Effector memory CD4-positive, alpha-beta T cell (primary cell): Measurements from ENCODE around the gene QRFPR.

Experiments
- DNase-seq, 3 donors: peaks; one replicate each; pipeline ENCODE4 v3.0.0-alpha.2; 2020
- H3K27ac ChIP-seq: 2 replicates; pipeline ENCODE4 v1.7.0; 2013; ENCODE audit warnings: mild to moderate bottlenecking, low read length, moderate library complexity; ENCODE audit not compliant: insufficient read depth, poor library complexity, severe bottlenecking
- H3K27me3 ChIP-seq: replicated peaks from 2 replicates; pipeline ENCODE4 v1.7.0; 2013; ENCODE audit warnings: mild to moderate bottlenecking, low read length; ENCODE audit not compliant: insufficient read depth, control insufficient read depth, poor library complexity, severe bottlenecking
- H3K36me3 ChIP-seq: 2 replicates; pipeline ENCODE4 v1.7.0; 2013; ENCODE audit warnings: mild to moderate bottlenecking, low read length, moderate library complexity; ENCODE audit not compliant: control insufficient read depth, insufficient read depth
- H3K4me1 ChIP-seq: 2 replicates; pipeline ENCODE4 v1.7.0; 2013; ENCODE audit warnings: low read length, mild to moderate bottlenecking; ENCODE audit not compliant: control insufficient read depth, insufficient read depth, poor library complexity, severe bottlenecking
- H3K4me3 ChIP-seq: 2 replicates; pipeline ENCODE4 v1.7.0; 2013; ENCODE audit warnings: low read length, low read depth, mild to moderate bottlenecking; ENCODE audit not compliant: insufficient read depth, poor library complexity, severe bottlenecking
- H3K9me3 ChIP-seq: 2 replicates; pipeline ENCODE4 v1.7.0; 2013; ENCODE audit warnings: mild to moderate bottlenecking, low read length, moderate library complexity; ENCODE audit not compliant: control insufficient read depth

The QRFPR gene

GRCh38 chr4:121344098-121344497 is 36.7 kb downstream of the QRFPR start:
- Histone ChIP-seq H3K4me3 (no peak overlapping the region), H3K9me3 (no peaks in the 10 kb centered on the region), H3K36me3 (no peaks in the 10 kb centered on the region), H3K27me3 (no peaks in the 10 kb centered on the region), H3K27ac (no peak overlapping the region), H3K4me1 (no peaks in the 10 kb centered on the region)
- DNase-seq = no peak

DNA sequence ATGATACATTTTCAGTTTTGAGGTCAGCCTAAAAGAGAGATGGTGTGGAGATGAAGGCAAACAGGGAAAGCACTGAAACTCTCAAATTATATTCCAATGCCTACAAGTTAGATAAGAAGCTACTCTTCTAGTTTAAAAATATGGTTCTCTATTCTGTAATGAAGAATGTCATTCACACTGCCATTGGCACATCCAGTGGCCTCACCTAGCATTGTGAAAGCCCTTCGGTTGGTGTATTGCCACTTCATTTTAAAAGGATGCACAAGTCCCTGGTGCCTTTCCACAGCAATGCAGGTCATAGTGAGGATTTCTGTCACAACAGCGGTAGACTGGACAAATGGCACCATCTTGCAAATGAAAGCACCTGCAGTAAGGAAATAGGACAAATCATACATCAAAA is 40.6 kb downstream of the QRFPR start:
- H3K9me3 ChIP-seq = no peaks in the 10 kb centered on the region
- no peaks in the 10 kb centered on the region for H3K27me3 ChIP-seq
- no peak overlapping the region for H3K4me3 ChIP-seq
- no peak overlapping the region for H3K27ac ChIP-seq
- no peaks in the 10 kb centered on the region for H3K36me3 ChIP-seq
- no peak for DNase-seq
- H3K4me1 ChIP-seq = no peaks in the 10 kb centered on the region

GRCh38 chr4:121339824-121340223 is 41.0 kb downstream of the QRFPR start:
- H3K9me3 ChIP-seq = no peaks in the 10 kb centered on the region
- DNase-seq = no peak
- H3K27me3 ChIP-seq = no peaks in the 10 kb centered on the region
- no peak overlapping the region for H3K27ac ChIP-seq
- H3K36me3 ChIP-seq = no peaks in the 10 kb centered on the region
- no peaks in the 10 kb centered on the region for H3K4me1 ChIP-seq
- no peak overlapping the region for H3K4me3 ChIP-seq

DNA sequence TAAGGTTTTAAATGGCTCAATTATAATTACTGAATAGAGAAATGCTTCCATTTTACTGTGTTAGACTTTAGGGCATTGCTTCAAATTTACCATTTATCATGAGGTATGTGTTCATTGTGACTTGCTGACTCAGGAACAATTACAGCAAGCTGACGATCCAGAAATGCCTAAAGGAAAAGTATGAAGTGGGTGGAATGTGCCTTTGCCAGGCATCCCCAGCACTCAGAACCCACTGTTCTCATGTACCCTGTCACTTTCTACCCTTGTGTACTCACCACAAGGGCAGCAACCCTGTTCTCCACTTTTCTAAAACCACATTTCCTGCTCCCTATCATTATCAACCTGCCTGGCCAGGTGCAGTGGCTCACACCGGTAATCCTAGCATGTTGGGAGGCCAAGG is 41.5 kb downstream of the QRFPR start:
- no peaks in the 10 kb centered on the region for H3K36me3 ChIP-seq
- H3K9me3 ChIP-seq = no peaks in the 10 kb centered on the region
- no peak overlapping the region for H3K4me3 ChIP-seq
- H3K27me3 ChIP-seq = no peaks in the 10 kb centered on the region
- no peak for DNase-seq
- no peaks in the 10 kb centered on the region for H3K4me1 ChIP-seq
- H3K27ac ChIP-seq = no peak overlapping the region

DNA sequence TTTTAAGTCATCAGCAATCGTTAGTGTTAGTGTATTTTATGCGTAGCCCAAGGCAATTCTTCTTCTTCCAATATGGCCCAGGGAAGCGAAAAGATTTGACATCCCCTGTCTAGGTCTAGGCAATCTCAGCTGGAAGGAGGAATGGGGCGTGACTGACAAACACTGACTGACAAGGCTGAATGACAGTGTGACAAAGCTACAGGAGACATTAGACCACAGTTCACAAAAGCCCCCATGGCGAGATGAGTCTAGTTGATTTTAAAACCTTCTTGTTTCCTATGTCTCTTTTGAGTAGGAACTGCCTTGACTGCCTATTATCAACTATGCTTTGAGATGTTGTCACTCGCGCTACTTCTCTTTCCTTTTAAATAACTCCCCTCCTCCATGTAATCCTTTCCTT is 42.3 kb downstream of the QRFPR start:
- H3K4me3 ChIP-seq = no peak overlapping the region
- no peak overlapping the region for H3K27ac ChIP-seq
- no peaks in the 10 kb centered on the region for H3K4me1 ChIP-seq
- no peak for DNase-seq
- H3K36me3 ChIP-seq = no peaks in the 10 kb centered on the region
- no peaks in the 10 kb centered on the region for H3K9me3 ChIP-seq
- H3K27me3 ChIP-seq = no peaks in the 10 kb centered on the region

GRCh38 chr4:121336706-121337105 is 44.1 kb downstream of the QRFPR start:
- no peaks in the 10 kb centered on the region for H3K9me3 ChIP-seq
- H3K4me3 ChIP-seq = no peak overlapping the region
- no peaks in the 10 kb centered on the region for H3K4me1 ChIP-seq
- no peaks in the 10 kb centered on the region for H3K27me3 ChIP-seq
- DNase-seq = no peak
- no peaks in the 10 kb centered on the region for H3K36me3 ChIP-seq
- no peak overlapping the region for H3K27ac ChIP-seq

DNA sequence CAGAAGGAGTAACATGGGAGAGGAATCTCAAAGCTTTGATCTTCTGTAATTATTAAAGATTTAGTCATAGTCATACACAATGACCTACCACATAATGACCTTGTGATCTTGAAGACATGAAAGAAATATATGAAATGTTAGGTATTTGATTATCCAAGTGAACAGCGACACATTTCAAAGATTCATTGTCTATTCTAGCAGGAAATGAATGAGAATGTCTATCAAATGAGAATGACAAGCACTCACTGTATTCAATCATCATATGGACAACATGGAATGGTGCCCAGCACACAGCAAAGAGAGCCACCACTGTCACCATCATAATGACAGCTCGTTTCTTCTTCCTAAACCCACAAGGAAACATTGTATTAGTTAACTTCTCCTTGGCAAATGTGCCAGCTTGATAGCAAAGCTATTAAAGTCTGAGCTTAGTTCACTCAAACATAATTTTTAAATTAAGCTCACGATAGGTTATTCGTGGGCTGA is 50.6 kb downstream of the QRFPR start:
- no peaks in the 10 kb centered on the region for H3K4me1 ChIP-seq
- no peak overlapping the region for H3K4me3 ChIP-seq
- no peak for DNase-seq
- no peaks in the 10 kb centered on the region for H3K36me3 ChIP-seq
- no peak overlapping the region for H3K27ac ChIP-seq
- H3K9me3 ChIP-seq = no peaks in the 10 kb centered on the region
- H3K27me3 ChIP-seq = no peaks in the 10 kb centered on the region

GRCh38 chr4:121326597-121326996 is 54.2 kb downstream of the QRFPR start:
- no peaks in the 10 kb centered on the region for H3K36me3 ChIP-seq
- no peak overlapping the region for H3K4me3 ChIP-seq
- DNase-seq = no peak
- H3K27ac ChIP-seq = no peak overlapping the region
- H3K9me3 ChIP-seq = no peaks in the 10 kb centered on the region
- no peaks in the 10 kb centered on the region for H3K4me1 ChIP-seq
- H3K27me3 ChIP-seq = no peaks in the 10 kb centered on the region

DNA sequence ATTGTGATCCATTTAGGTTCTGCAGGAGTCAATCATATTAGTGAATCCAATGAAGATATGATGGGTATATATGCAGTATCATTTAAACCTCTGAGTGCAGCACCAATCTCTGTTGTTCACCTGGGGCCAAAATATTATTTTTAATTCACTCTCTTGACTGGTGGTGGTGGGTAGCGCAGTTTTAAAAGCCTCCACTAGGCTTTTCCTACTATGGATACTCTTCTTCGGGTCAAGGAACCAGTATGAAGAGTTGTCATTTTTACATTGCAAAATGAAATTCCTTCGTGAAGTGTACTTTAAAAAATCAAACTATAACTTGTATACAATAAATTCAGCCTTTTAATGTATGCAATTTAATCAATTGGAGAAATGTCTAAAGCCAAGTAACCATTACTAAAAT is 56.5 kb downstream of the QRFPR start:
- no peak for DNase-seq
- Histone ChIP-seq H3K36me3 (no peaks in the 10 kb centered on the region), H3K9me3 (no peaks in the 10 kb centered on the region), H3K27me3 (no peaks in the 10 kb centered on the region), H3K4me1 (no peaks in the 10 kb centered on the region), H3K4me3 (no peak overlapping the region), H3K27ac (no peak overlapping the region)

DNA sequence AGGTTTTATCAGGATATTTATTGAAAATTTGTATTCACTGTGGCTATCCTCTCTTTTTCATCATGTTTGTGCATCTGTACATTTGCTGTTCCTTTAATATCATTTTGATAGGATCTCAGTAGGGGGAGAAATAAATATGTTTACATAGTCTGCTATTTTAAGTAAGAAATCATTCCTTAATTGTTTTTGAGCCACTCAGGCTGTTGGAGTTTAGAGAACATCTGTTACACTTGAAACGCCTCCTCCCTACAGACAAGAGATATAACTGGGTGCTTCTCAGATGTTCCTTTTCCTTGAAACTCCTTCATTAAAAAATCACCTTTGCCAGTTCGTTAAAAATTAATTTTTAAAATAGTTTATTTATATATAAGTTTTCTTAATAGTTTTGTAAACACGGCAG is 59.4 kb downstream of the QRFPR start:
- Histone ChIP-seq H3K27me3 (no peaks in the 10 kb centered on the region), H3K27ac (no peak overlapping the region), H3K4me1 (no peaks in the 10 kb centered on the region), H3K4me3 (no peak overlapping the region), H3K9me3 (no peaks in the 10 kb centered on the region), H3K36me3 (no peaks in the 10 kb centered on the region)
- no peak for DNase-seq

GRCh38 chr4:121316091-121316490 is 64.7 kb downstream of the QRFPR start:
- no peak overlapping the region for H3K4me3 ChIP-seq
- H3K9me3 ChIP-seq = no peaks in the 10 kb centered on the region
- DNase-seq = no peak
- no peaks in the 10 kb centered on the region for H3K27me3 ChIP-seq
- H3K27ac ChIP-seq = no peak overlapping the region
- H3K4me1 ChIP-seq = no peaks in the 10 kb centered on the region
- H3K36me3 ChIP-seq = no peaks in the 10 kb centered on the region
